Stimulated activated CD8-positive, alpha-beta memory T cell treated with anti-CD3 and anti-CD28 coated beads, Interleukin-2, amount 100 ng/mL, for 48 hours (primary cell): ENCODE results near the gene RGS9.

Experiments
- DNase-seq, 2 donors: peaks; one replicate each; pipeline ENCODE4 v3.0.0-alpha.2; 2020; ENCODE audit warnings: low read depth in 2 of 2

Gene RGS9

DNA sequence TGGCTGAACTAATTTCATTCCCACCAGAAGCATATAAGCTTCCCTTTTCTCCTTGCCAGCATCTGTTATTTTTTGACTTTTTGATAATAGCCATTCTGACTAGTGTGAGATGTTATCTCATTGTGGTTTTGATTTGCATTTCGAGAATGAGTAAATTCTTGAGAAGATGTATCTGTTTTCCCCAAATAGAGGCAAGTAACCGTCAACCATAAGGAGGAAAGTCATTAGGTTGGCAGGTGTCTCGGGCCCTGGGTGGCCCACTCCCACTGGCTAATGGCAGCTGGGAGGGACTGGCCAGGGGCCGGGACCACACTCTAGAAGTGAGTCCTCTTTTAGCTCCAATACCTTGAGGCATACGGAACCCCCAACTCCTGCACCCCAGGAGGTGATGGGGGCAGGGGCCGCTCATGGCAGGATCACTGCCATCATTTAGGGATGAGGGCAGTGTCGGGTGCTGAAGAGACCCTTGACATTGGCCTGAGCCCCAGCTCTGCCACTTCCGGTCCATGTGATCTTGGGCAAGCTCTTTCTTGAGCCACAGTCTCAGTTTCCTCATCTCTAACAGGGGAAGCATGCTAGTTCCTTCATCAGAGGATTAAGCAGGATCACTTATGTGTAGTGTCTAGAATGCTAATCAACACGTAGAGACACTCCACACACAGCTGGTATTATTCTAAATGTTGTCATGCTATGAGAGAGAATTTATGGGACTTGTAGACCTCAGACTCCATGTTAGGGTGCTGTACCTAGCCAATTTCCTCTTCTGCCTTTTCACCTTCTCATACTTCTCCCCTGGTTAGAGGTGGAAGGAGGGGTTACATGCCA is 44.3 kb downstream of the RGS9 start:
- peak in 1 of 2 donors; percentile 45 for DNase-seq

DNA sequence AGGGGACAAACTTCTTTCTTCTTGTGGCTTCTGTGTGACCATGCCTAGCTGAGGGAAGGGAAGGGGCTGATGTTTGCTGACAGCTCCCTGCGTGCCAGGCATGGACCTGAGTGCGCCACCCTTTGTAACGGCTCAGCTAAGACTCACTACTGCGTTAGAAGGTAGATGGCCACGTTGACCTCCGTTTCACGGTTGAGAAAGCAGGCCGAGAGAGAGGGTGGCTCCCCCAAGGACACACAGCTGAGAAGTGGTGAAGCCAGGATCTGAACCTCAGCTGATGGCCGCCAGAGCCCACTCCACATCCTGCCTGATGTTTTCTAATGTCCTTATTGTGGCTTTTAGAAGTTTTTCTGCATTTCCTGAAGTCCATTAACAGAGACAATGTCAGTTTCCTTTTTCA is 45.1 kb downstream of the RGS9 start:
- DNase-seq: no peak

DNA sequence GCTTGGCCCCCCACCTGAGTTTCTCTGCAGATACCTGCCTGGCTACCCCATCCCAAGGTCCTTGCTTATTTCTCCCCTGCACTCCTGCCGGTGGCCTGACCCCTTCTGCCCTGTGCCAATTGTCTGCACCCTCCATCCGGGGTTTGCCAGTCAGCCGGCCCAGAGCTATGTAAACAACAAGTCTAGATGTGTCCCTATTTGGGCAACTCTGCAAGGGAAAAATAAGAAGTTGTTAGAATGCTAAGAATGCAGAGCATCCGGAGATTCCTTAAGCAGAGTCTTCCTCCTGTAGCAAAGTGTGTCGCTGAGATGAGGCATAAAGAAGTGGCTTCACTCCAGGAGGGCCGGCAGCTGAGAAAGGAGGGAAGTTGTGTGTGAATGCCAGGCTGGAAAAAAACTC is 46.6 kb downstream of the RGS9 start:
- DNase-seq: no peak

DNA sequence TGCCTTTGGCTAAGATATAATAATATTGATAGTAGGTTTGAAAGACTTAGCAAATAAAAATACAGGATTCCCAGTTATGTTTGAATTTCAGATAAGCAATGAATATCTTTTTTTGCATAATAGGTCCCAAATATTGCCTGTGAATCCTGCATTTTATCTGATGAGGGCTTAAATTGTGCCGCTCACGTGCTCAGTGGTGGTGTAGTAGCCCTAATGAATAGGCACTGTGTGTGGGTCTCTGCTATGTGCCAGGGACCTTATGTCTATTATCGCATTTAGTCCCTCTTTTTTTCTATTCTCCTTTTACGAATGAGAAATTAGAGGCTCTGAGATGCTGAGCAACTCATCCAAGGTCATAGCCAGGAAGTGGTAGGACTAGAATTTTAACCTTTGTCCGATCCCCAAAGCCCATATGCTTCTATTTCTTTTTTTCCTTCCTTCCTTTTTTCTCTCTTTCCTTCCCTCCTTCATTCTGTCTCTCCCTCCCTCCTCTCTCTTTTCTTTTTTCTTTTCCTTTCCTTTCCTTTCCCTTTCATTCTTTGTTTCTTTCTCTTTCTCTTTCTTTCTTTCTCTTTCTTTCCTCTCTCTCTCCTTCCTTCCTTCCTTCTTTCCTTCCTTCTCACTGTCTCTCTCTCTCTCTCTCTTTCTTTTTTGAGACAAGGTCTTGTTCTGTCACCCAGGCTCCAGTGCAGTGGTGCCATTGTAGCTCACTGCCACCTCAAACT is 47.2 kb downstream of the RGS9 start:
- DNase-seq: no peak

DNA sequence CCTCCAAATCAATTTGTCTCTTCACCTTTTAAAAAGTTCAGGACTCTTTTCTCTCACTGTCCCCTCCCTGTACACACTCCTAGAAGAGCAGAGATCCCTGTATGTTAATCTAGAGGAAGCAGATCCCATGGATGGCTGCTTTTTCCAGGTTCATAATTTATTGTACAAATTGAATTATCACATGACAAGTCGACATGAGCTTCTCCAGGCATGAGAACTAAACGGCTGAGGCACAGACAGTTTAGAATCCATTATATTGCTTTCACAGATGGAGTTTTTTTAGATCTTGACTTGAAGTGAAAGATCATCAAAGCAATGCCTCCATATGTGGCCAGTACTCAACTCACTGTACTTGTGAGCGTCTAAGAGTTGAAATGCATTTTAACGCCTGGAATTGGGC is 47.9 kb downstream of the RGS9 start:
- no peak for DNase-seq

DNA sequence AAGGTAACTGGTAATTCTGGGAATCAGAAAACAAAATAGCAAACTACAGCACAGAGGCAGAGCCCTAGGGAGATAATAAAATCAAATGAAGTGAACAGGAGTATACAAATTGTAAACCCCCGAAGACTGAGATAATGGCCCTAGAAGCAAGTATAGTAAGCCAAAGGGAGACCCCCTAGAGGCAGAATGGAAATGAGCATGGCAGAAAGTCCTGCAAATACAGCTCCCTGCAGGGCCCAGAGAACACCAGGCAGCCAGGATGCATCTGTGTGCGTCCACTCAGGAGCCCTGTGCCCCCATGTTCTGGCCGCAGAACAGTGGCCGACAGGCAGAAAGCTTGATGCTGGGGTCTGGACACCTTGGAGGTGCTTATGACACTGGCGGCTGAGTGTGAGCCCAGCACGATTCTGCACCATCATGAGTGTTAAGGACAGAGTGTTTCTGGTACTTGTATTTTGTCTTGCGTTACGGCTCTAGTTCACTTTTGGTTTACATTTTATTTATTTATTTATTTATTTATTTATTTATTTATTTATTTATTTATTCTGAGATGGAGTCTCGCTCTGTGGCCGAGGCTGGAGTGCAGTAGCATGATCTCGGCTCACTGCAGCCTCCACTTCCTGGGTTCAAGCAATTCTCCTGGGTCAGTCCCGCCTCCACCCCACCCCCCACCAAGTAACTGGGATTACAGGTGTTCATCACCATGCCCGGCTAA is 48.7 kb downstream of the RGS9 start:
- DNase-seq: no peak

DNA sequence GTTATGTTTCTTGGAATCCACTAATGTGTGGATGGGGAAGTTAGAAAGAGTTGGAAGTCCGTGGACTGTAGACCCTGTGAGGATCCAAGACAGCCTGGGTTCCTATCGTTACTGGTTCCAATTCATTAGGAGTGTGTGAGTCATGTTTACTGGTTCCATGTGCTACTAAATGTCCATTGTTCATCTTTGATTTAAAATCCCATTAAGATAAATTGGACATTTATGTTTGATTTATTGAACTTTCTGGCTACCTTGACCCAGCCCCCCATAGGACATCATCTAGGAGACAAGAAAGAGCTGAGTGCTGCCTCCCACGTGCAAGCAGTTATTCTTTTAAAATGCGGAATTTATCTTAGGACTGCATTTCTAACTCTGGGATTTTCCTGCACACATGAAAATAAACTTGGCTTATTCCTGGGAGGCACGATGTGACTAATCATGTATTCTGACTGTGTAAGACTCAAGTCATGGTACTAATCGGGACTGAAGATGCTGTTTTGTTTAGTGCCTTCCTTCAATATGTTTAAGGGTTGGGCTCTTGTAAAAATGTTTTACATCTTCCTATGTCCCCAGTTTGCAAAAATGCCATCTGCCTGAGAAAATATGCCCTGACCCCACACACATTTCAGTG is 53.4 kb downstream of the RGS9 start:
- DNase-seq: no peak

DNA sequence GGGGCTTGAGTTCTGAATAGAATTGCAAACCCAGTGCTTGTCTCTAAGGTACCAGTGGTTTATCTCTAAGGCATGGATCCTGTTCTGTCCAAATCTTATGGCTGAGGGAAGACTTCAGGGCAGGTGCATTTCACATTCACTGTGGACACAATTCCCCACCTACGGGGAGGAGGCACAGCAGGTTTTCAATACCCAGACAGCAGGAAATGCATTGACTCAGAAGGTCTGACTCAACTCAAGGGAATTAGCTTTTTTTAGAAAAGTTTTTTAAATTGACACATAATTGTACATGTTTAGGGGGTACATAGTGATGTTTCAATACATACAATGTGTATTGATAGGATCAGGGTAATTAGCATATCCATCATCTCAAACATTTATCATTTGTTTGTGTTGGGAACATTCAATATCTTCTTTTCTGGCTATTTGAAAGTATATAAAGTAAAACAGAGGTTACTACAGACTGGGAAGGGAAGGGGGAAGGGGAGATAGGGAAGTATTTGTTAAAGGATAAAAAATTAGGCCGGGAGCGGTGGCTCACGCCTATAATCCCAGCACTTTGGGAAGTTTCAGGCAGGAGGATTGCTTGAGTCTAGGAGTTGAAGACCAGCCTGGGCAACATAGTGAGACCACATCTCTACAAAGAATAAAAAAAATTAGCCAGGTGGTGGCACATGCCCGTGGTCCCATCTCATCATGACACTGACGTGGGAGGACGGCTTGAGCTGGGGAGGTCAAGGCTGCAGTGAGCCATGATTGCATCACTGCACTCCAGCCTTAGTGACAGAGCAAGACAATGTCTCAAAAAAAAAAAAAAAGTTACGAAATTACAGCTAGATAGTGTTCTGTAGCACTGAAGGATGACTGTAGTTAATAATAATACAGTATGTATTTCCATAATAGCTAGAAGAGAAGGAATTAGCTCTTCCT is 54.9 kb downstream of the RGS9 start:
- DNase-seq: no peak

DNA sequence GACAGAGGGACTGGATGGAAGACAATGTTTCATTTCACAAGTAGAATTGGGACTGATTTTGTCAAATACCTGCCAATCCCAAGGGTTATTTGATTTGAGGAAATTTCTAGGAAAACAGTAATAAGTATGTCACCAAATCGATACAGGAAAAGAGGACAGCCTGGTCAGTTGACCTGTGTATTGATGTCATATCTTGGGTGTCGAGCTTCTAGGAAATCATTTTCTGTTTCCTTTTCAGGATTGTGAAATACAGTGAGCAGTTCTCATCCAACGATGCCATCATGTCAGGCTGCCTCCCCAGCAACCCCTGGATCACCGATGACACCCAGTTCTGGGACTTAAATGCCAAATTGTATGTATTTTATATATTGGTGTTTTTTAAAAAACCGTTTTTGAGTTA is 56.1 kb downstream of the RGS9 start:
- DNase-seq: no peak

DNA sequence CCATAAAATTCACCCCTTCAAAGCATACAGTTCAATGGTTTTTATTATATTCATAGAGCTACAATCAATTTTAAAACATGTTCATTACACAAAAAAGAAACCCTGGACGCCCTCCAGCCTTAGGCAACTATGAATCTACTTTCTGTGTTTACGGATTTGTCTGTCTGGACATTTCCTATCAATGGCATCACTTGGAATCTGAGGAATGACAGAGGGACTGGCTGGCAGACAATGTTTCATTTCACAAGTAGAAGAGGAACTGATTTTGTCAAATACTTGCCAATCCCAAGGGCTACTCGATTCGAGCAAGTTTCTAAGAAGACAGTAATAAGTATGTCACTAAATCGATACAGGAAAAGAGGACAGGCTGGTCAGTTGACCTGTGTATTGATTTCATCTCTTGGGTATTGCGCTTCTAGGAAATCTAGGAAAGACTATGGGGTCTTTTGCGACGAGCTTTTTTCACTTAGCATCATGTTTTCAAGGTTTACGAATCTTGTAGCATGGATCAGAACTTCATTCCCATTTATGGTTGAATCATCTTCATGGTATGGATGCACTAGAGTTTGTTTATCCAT is 56.6 kb downstream of the RGS9 start:
- no peak for DNase-seq

DNA sequence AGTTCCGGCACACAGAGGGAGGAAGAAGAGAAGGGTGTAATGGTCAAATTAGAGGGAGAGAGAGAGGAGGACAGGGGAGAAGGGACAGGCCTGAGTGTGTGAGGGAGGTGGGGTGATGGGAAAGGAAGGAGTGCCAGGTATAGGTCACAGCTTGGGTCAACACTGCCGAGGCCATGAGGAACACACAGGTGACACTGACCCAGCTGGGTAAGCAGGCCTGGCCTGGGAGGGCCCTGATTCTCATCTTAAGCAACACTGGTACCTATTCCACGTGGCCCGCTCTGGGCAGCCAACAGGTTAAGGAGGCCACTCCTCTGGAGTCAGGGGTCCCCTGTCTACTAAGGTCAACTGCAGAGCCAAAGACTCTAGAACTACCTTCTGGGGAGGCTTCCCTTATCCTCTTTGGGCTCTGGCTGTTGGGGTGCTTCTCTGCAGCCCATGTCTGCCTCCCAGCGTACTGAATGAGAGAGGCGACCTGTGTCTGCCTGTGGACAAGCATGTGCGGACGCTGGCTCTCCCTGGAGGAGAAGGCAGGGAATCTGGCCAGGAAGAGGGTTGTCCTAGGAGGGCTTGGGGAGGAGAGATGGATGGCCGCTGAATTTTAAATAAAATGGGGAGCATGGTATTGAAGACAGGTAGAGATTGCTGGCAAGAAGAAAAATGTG is 57.6 kb downstream of the RGS9 start:
- no peak for DNase-seq

DNA sequence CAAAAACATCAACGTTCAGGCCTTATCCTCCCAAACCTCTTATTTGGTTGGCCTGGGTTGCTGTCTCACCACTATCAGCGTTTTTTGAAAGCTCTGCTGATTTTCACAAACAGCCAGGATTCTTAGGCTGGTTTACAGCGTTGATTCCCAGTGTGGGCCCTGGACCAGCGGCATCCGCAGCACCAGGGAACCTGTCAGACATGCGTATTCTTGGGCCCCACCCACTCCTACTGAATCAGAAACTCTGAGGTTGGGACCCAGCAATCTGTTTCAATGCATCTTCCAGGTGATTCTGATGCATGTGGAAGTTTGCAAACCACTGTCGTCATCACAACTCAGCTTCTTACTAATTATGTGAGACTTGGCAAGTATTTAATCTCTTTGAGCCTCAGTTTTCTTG is 58.5 kb downstream of the RGS9 start:
- no peak for DNase-seq

DNA sequence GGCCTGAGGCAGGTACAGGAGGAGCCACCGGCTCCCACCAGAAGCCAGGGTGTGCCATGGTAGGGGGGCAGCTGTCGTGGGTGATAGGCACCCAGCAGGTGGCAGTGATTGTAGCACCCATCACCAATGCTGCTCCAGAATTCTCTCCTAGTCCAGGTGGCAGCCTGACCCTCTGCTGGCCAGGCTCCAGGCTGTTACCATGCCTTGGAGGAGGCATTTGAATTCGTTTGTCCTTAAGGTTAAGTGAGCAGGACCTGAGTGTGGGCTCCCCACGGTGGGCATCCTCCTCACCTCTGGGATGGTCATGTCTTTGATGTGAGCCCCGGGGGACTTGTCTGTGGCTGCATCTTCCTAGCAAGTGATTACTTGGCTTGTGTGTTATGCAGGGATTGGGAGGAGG is 59.4 kb downstream of the RGS9 start:
- DNase-seq: no peak

DNA sequence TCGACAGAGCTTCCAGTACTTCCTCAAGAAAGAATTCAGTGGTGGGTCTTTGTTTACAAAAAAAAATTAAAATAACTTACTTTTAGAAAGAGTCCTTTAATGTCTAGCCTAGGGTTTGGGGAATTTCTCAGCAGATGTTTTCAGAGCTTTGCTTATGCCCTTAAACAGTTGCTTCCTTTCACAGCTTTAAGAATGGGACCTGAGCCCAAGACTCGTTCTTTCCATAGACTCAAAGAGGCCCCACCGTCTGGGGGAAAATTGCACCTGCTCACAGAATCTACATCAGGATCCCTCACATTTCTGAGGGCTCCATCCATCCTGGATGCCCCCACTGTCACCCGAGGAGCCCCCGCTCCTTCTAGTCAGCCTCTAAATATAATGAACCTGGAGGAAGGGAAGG is 60.0 kb downstream of the RGS9 start:
- no peak for DNase-seq

DNA sequence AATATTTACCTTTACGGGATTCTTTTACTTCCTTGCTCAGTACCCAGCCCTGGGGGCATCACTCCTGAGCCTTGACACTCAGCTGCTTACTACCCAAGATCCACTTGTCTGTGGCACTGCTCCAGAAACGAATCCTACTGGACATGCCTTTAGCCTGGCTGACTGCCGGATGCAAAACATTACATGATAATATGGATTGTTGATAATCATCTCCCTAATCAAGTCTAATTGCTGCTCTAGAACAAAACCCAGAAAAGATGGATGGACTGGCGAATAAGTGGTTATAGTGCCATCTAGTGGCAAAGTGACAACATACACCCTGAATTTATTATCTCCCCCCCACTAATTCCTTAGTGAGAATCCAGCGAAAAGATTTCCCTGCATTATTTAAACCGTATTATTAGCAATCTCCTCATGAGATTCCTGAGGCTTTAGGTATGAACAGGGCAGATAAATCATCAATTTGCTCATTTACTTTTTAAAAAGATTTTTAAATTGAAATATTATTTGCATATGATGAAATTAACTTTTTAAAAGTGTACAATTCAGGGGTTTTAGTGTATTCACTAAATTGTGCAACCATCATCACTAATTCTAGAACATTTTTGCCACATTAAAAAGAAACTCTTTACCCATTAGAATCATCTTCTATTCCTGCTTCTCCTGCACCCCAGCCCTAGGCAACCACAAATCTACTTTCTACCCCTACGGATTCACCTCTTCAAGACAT is 61.6 kb downstream of the RGS9 start:
- no peak for DNase-seq

DNA sequence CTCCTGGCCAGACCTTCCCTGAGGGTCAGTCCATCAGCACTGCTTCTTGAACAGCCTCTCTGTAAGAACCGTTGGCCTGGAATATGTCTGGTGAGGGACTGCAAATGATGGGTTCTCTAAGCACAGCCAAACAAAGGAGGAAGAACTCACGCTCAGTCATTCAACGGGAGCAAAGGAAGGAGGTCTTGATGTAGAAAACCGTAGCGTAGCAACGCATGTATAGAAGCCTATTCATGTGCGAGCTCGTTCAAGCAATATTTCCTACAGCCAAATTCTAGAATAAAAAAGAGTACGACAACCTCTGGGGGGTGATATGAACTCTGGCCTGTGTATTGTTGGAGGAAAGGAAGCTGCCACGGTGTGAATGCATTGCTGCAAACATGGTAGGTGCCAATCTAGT is 64.2 kb downstream of the RGS9 start:
- no peak for DNase-seq

DNA sequence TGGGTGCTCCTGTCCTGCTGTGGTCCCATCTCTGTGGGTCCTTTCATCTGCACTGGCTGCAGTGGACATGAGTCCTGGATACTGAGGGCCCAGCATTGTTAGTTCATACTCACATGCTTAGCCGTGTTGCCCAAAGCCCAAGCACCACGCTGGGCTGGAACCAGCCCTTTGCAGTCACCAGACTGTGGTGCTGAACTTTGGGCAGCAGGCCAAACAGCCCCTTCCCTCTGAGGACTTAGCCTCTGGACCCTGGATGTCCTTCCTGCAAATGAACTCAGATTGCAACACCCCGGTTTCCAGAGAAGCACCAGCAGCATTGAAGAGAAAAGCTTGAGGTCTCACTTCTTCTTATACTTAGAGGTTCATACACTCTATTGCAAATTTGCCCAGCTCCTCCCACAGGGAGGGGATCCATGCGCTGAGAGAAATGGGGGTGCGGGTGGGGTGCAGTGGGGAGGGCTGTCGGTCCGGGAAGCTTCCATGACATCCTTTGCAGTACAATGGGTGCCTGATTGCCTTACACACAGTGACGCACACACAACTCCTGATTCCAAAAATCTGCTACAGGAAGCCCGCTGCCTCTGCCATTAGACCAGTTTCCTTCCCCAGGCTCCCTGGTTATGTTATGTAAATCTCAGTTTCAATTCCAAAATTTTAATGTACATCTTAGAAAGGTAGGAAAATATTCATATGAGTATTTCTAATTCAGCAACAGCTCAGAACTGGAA is 65.8 kb downstream of the RGS9 start:
- DNase-seq: no peak

DNA sequence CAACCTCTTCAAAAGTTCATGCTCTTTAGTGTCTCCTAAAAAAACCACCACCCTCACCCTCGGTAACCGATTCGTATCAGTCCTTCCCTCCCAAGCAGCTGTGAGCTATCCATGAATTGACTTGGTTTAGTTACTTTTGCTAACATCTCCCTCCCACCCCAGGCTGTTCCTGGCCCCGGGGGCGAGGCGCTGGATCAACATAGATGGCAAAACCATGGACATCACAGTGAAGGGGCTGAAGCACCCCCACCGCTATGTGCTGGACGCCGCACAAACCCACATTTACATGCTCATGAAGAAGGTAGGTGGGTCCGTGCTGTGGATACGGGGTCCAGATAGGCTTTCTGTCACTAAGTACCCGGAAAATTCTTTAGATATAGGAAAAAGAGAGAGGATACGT is 66.8 kb downstream of the RGS9 start:
- DNase-seq: no peak

DNA sequence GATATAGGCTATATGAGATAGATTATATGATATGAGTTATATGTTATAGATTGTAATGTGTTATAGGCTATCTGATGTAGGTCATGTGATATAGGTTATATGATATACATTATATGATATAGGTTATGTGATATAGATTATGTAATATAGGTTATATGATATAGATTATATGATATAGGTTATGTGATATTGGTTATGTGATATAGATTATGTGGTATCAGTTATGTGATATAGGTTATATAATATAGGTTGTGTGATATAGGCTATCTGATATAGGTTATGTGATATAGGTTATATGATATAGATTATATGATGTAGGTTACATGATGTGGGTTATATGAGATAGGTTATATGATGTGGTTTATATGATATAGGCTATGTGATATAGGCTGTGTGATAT is 68.5 kb downstream of the RGS9 start:
- DNase-seq: no peak
